ENCODE data around the gene CMTR1. TPM values are rescaled to one million over a fixed set of nuclear protein-coding genes. Genes with fewer than 3 reads are reported as not detected.

The CMTR1 gene
- total RNA-seq, 2 experiments from 2014 or later = 32.3 to 42.8 TPM

DNA sequence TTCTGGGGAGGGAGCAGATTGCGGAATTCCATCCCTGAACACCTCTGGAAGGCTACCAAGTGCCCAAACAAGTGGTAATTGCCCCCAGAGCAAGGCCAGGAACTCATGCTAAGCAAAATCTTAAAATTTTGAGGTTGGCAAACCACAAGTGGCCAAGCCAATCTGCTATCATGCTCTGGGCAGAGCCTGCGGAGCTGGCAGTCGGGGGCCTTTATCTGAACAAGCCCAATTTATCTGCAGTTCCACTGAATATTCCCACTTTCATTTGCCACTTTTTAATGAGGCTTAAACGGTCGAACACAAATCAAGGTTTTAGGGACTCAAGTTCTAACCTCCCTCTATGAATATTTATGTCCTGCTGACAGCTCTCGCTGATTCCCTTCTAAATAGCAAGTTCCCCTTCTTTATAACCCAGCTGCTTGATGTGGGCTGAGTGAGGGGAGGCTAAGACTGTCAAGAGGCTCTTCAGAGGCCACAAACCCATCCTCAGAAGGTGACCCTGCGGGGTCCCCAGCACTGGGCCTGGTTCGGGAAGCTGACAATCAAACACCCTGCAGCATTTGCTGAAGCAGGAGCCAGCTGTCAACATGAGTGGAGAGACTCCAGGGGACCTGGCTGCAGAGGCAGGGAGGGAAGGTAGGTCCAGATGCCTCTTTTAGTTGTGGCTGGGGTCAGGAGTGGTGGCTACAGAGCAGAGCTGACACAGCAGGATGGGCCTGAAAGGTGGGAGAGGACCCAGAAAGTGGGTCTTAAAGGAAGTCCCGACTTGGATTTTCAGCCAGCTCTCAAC is 54.8 kb downstream of the CMTR1 start:
- H2AFZ ChIP-seq (ENCODE audit: low read length) = no peak overlapping the region
- no peaks in the 10 kb centered on the region for H3K9me2 ChIP-seq (ENCODE audit: insufficient read depth, low read length)
- CTCF ChIA-PET (ENCODE audit: unreplicated experiment) = interaction anchor here (0.7 kb wide), 1 partner anchor 98 kb away, joined by 3 read pairs; no protein-coding TSS in a partner anchor
- POLR2A ChIA-PET = interaction anchor here (1.2 kb wide), 1 partner anchor 15 kb away, joined by 3 read pairs; no protein-coding TSS in a partner anchor
- no peaks in the 10 kb centered on the region for H3K79me2 ChIP-seq (ENCODE audit: insufficient read depth, low read depth, low read length)
- TF ChIP-seq EZH2phosphoT487 (IDR thresholded peaks at IDR 0.05; ENCODE audit: borderline replicate concordance, low read depth, low read length) = no peak
- TF ChIP-seq, protein P1, sequence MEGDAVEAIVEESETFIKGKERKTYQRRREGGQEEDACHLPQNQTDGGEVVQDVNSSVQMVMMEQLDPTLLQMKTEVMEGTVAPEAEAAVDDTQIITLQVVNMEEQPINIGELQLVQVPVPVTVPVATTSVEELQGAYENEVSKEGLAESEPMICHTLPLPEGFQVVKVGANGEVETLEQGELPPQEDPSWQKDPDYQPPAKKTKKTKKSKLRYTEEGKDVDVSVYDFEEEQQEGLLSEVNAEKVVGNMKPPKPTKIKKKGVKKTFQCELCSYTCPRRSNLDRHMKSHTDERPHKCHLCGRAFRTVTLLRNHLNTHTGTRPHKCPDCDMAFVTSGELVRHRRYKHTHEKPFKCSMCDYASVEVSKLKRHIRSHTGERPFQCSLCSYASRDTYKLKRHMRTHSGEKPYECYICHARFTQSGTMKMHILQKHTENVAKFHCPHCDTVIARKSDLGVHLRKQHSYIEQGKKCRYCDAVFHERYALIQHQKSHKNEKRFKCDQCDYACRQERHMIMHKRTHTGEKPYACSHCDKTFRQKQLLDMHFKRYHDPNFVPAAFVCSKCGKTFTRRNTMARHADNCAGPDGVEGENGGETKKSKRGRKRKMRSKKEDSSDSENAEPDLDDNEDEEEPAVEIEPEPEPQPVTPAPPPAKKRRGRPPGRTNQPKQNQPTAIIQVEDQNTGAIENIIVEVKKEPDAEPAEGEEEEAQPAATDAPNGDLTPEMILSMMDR (conservative IDR thresholded peaks at IDR 0.05; ENCODE audit: low read length) = no peak
- BruUV-seq (replicated peaks) = no TSS peak
- H3K27ac ChIP-seq (ENCODE audit: low read depth, low read length, poor library complexity, severe bottlenecking) = no peak overlapping the region
- H3K9me3 ChIP-seq (ENCODE audit: low read length) = no peaks in the 10 kb centered on the region
- intact Hi-C loops (cut with micrococcal nuclease; ENCODE audit: unreplicated experiment) = no loop called here
- no peak overlapping the region for H3K4me3 ChIP-seq (ENCODE audit: low read depth, low read length, poor library complexity, severe bottlenecking)
- no peaks in the 10 kb centered on the region for H4K20me1 ChIP-seq (ENCODE audit: insufficient read depth, low read length)
- peaks cover 18% of the 10 kb centered on the region; the same call in 1 of the 2 replicates for H3K36me3 ChIP-seq (ENCODE audit: insufficient read depth, low read length)
- no peak overlapping the region for H3K4me2 ChIP-seq (ENCODE audit: low read length)
- DNase-seq (ENCODE audit: low spot score) = no peak
- no peaks in the 10 kb centered on the region for H3K4me1 ChIP-seq (ENCODE audit: insufficient read depth, low read length, poor library complexity, severe bottlenecking)

DNA sequence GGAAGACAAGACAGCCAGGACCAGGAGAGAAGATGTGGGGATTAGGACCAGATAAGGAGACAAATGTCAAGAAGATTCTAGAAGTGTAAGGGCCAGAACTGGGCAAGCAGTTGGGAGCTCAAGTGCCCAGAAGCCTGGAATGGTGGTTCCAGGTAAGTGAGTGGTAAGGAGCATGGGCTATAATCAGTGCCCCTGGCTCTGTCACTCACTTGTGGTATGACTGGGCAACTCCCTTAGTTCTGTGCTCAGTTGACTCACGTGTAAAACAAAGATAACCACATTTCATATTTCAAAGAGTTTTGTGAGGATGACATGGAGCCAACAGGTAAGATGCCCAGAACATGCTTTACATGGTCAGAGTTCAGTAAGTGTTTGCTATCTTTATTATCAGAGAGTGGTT is 55.5 kb downstream of the CMTR1 start:
- CTCF ChIA-PET (ENCODE audit: unreplicated experiment) = no interaction called here
- no peak overlapping the region for H3K4me3 ChIP-seq (ENCODE audit: low read depth, low read length, poor library complexity, severe bottlenecking)
- intact Hi-C loops (cut with micrococcal nuclease; ENCODE audit: unreplicated experiment) = no loop called here
- H3K27ac ChIP-seq (ENCODE audit: low read depth, low read length, poor library complexity, severe bottlenecking) = no peak overlapping the region
- H3K4me1 ChIP-seq (ENCODE audit: insufficient read depth, low read length, poor library complexity, severe bottlenecking) = no peaks in the 10 kb centered on the region
- BruUV-seq (replicated peaks) = no TSS peak
- POLR2A ChIA-PET = interaction anchor here (1.2 kb wide), 1 partner anchor 15 kb away, joined by 3 read pairs; no protein-coding TSS in a partner anchor
- TF ChIP-seq, protein P1 (conservative IDR thresholded peaks at IDR 0.05; ENCODE audit: low read length) = no peak
- TF ChIP-seq EZH2phosphoT487 (IDR thresholded peaks at IDR 0.05; ENCODE audit: borderline replicate concordance, low read depth, low read length) = no peak
- no peak for DNase-seq (ENCODE audit: low spot score)
- peaks cover 13% of the 10 kb centered on the region; the same call in 1 of the 2 replicates for H3K36me3 ChIP-seq (ENCODE audit: insufficient read depth, low read length)
- H3K9me2 ChIP-seq (ENCODE audit: insufficient read depth, low read length) = no peaks in the 10 kb centered on the region
- no peaks in the 10 kb centered on the region; the same call in 1 of the 2 replicates for H4K20me1 ChIP-seq (ENCODE audit: insufficient read depth, low read length)
- H2AFZ ChIP-seq (ENCODE audit: low read length) = no peak overlapping the region
- no peaks in the 10 kb centered on the region for H3K9me3 ChIP-seq (ENCODE audit: low read length)
- no peaks in the 10 kb centered on the region for H3K79me2 ChIP-seq (ENCODE audit: insufficient read depth, low read depth, low read length)
- no peak overlapping the region for H3K4me2 ChIP-seq (ENCODE audit: low read length)
